HG02884 (cell line): ENCODE data around the gene EFNA4.

Experiments
- ATAC-seq: cut with Tn5 transposase; IDR thresholded peaks from one replicate; pipeline ENCODE4 v1.9.1; 2021; ENCODE audit warnings: mild to moderate bottlenecking, moderate library complexity; ENCODE audit not compliant: unreplicated experiment

Gene EFNA4

GRCh38 chr1:155085504-155086127, 22.1 kb downstream of the EFNA4 start:
- no peak for ATAC-seq

GRCh38 chr1:155086128-155086741, 22.7 kb downstream of the EFNA4 start:
- ATAC-seq: no peak

GRCh38 chr1:155086856-155087535, 23.5 kb downstream of the EFNA4 start:
- ATAC-seq: no peak

- ATAC-seq: no peak
Observed at GRCh38 chr1:155091071-155092051, 27.8 kb downstream of the EFNA4 start.

GRCh38 chr1:155092131-155092530, 28.6 kb downstream of the EFNA4 start:
- no peak for ATAC-seq

GRCh38 chr1:155092641-155093040, 29.1 kb downstream of the EFNA4 start:
- no peak for ATAC-seq

GRCh38 chr1:155093911-155094621, 30.5 kb downstream of the EFNA4 start:
- ATAC-seq: no peak

GRCh38 chr1:155094622-155094948, 31.0 kb downstream of the EFNA4 start:
- no peak for ATAC-seq

GRCh38 chr1:155099331-155099730, 35.8 kb downstream of the EFNA4 start:
- ATAC-seq: no peak

- ATAC-seq: no peak
Observed at GRCh38 chr1:155103325-155103724, 39.8 kb downstream of the EFNA4 start.

- no peak for ATAC-seq
Observed at GRCh38 chr1:155104605-155105534, 41.3 kb downstream of the EFNA4 start.

- ATAC-seq: no peak
Observed at GRCh38 chr1:155105604-155106011, 42.1 kb downstream of the EFNA4 start.

- no peak for ATAC-seq
Observed at GRCh38 chr1:155106862-155107261, 43.3 kb downstream of the EFNA4 start.

- ATAC-seq: no peak
Observed at GRCh38 chr1:155107309-155108264, 44.0 kb downstream of the EFNA4 start.

GRCh38 chr1:155108296-155108695, 44.8 kb downstream of the EFNA4 start:
- ATAC-seq: no peak

GRCh38 chr1:155110381-155110780, 46.8 kb downstream of the EFNA4 start:
- no peak for ATAC-seq

- ATAC-seq: no peak
Observed at GRCh38 chr1:155110826-155111225, 47.3 kb downstream of the EFNA4 start.

- no peak for ATAC-seq
Observed at GRCh38 chr1:155113450-155113980, 50.0 kb downstream of the EFNA4 start.
